ENCODE results near the gene NCMAP. TPM values are rescaled to one million over a fixed set of nuclear protein-coding genes. Genes with fewer than 3 reads are reported as not detected.
A peak's percentile ranks its signal among the peaks of the same experiment; 100 is the strongest.

NCMAP gene
- polyA plus RNA-seq, 1 of the 3 experiments (the other 2 are of a cell fraction): not detected

GRCh38 chr1:24566236-24566867, 10.5 kb downstream of the NCMAP start:
- no peak for DNase-seq
- no peaks in the 10 kb centered on the region for H3K79me2 ChIP-seq (ENCODE audit: insufficient read depth)
- H4K20me1 ChIP-seq (ENCODE audit: insufficient read depth): no peaks in the 10 kb centered on the region
- H3F3A ChIP-seq (replicated peaks; ENCODE audit: insufficient read depth): no peaks in the 10 kb centered on the region
- no peaks in the 10 kb centered on the region for H3K9me2 ChIP-seq
- TF ChIP-seq SMC3 (IDR thresholded peaks at IDR 0.05; ENCODE audit: low read depth, low read length) (no peak), POLR2AphosphoS5 (IDR thresholded peaks at IDR 0.05; ENCODE audit: low read depth, low read length) (no peak), REST (IDR thresholded peaks at IDR 0.05; ENCODE audit: low read depth, low read length) (no peak), TCF12 (IDR thresholded peaks at IDR 0.05) (no peak), USF1 (IDR thresholded peaks at IDR 0.05; ENCODE audit: borderline replicate concordance, low read depth) (no peak), ELF1 (IDR thresholded peaks at IDR 0.05) (no peak), NFIC (IDR thresholded peaks at IDR 0.05; ENCODE audit: borderline replicate concordance) (no peak), EP300 (IDR thresholded peaks at IDR 0.05; ENCODE audit: borderline replicate concordance in 1 of 2, low read depth in 1 of 2, low read length in 1 of 2) (no peak), RCOR1 (IDR thresholded peaks at IDR 0.05; ENCODE audit: low read length) (no peak), RXRA (IDR thresholded peaks at IDR 0.05; ENCODE audit: borderline replicate concordance, low read depth) (no peak)
- TF ChIP-seq, protein P1, sequence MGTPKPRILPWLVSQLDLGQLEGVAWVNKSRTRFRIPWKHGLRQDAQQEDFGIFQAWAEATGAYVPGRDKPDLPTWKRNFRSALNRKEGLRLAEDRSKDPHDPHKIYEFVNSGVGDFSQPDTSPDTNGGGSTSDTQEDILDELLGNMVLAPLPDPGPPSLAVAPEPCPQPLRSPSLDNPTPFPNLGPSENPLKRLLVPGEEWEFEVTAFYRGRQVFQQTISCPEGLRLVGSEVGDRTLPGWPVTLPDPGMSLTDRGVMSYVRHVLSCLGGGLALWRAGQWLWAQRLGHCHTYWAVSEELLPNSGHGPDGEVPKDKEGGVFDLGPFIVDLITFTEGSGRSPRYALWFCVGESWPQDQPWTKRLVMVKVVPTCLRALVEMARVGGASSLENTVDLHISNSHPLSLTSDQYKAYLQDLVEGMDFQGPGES (IDR thresholded peaks at IDR 0.05; ENCODE audit: low read depth, low read length): no peak
- ChIA-PET CTCF (no interaction called here), POLR2A (no interaction called here)
- H3K9me3 ChIP-seq: no peaks in the 10 kb centered on the region
- no peaks in the 10 kb centered on the region for H3K36me3 ChIP-seq (replicated peaks in 1 of 2; ENCODE audit: control insufficient read depth in 1 of 2, insufficient read depth in 2 of 2, low read length in 1 of 2)
- no peak overlapping the region for H2AFZ ChIP-seq (ENCODE audit: low read depth)
- H3K27me3 ChIP-seq (ENCODE audit: insufficient read depth): no peaks in the 10 kb centered on the region
- H3K9ac ChIP-seq: no peak overlapping the region
- no peak overlapping the region for H3K27ac ChIP-seq (ENCODE audit: low read depth in 2 of 2, low read length in 1 of 2)
- no peak overlapping the region for H3K4me3 ChIP-seq (ENCODE audit: low read depth in 2 of 2, low read length in 1 of 2)
- 0 out of 2 replicates have a peak overlapping the region, but pooled peaks have one; percentile 28 for H3K4me2 ChIP-seq
- H3K4me1 ChIP-seq (ENCODE audit: control insufficient read depth in 1 of 2, insufficient read depth in 2 of 2, low read depth in 1 of 2, low read length in 1 of 2): peaks cover 0 to 6% of the 10 kb centered on the region in 2 experiments; a peak in 1 of 4 replicates
- WGBS (ENCODE audit: low lambda C conversion rate): 75% methylated on average over 3 of the region's 3 CpGs

Measured in SK-N-SH (cell line).